OCI-M1 (cell line): Measurements from ENCODE around the gene ETV6.

Experiments used
- DNase-seq: peaks from one replicate; lab custom pipeline; 2025; lab: John Stamatoyannopoulos, UW

The ETV6 gene

GRCh38 chr12:11743423-11744409 lies 94.2 kb downstream of the ETV6 start:
- DNase-seq = no peak

GRCh38 chr12:11744410-11744801 lies 94.9 kb downstream of the ETV6 start:
- peak; percentile 24 for DNase-seq

- peak; percentile 84 for DNase-seq
Observed at GRCh38 chr12:11745113-11745512, 95.6 kb downstream of the ETV6 start.

GRCh38 chr12:11746024-11746771 lies 96.7 kb downstream of the ETV6 start:
- peak; percentile 95 for DNase-seq

GRCh38 chr12:11746940-11747716 lies 97.7 kb downstream of the ETV6 start:
- no peak for DNase-seq

- no peak for DNase-seq
Observed at GRCh38 chr12:11747969-11748368, 98.5 kb downstream of the ETV6 start.

GRCh38 chr12:11748903-11749302 lies 99.4 kb downstream of the ETV6 start:
- DNase-seq = no peak

GRCh38 chr12:11749943-11750690 lies 100.6 kb downstream of the ETV6 start:
- no peak for DNase-seq

- no peak for DNase-seq
Observed at GRCh38 chr12:11752403-11753149, 103.1 kb downstream of the ETV6 start.

- no peak for DNase-seq
Observed at GRCh38 chr12:11753150-11753499, 103.7 kb downstream of the ETV6 start.

- DNase-seq = no peak
Observed at GRCh38 chr12:11753826-11754225, 104.4 kb downstream of the ETV6 start.

GRCh38 chr12:11754256-11754655 lies 104.8 kb downstream of the ETV6 start:
- DNase-seq = no peak

- DNase-seq = no peak
Observed at GRCh38 chr12:11755302-11755930, 105.9 kb downstream of the ETV6 start.

- DNase-seq = no peak
Observed at GRCh38 chr12:11756022-11756421, 106.5 kb downstream of the ETV6 start.

GRCh38 chr12:11756523-11756922 lies 107.0 kb downstream of the ETV6 start:
- DNase-seq = no peak

- no peak for DNase-seq
Observed at GRCh38 chr12:11757095-11757494, 107.6 kb downstream of the ETV6 start.

GRCh38 chr12:11757531-11757930 lies 108.1 kb downstream of the ETV6 start:
- DNase-seq = no peak

GRCh38 chr12:11758087-11758486 lies 108.6 kb downstream of the ETV6 start:
- DNase-seq = no peak

GRCh38 chr12:11758510-11759493 lies 109.3 kb downstream of the ETV6 start:
- DNase-seq = no peak
